GM18519 (cell line): ENCODE measurements around the gene ROPN1L.

ENCODE experiments used
- ATAC-seq: cut with Tn5 transposase; IDR thresholded peaks from one replicate; pipeline ENCODE4 v1.9.1; 2021; ENCODE audit warnings: mild to moderate bottlenecking, moderate library complexity; ENCODE audit not compliant: unreplicated experiment, low FRiP score

ROPN1L gene

DNA sequence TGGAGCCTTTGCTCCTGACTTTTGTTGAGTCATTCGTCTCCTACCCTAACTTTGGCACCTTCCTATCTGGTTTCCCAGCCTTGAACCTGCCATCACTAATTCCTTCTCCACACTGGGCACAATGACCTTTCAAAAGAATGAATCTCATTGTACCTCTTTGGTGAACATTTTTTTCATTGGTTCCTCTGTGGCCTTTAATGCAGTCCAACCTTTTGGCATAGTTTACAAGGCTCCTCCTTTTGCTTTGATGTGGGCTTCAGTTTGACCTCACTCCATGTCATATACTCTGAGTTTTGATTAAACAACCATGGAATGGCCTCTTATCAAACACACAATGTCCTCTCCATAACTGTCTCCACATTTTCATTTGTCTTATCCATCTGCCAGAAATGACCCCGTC is 14.5 kb upstream of the ROPN1L start:
- ATAC-seq, result no peak

GRCh38 chr5:10427978-10428377 is 13.7 kb upstream of the ROPN1L start:
- ATAC-seq, result no peak

DNA sequence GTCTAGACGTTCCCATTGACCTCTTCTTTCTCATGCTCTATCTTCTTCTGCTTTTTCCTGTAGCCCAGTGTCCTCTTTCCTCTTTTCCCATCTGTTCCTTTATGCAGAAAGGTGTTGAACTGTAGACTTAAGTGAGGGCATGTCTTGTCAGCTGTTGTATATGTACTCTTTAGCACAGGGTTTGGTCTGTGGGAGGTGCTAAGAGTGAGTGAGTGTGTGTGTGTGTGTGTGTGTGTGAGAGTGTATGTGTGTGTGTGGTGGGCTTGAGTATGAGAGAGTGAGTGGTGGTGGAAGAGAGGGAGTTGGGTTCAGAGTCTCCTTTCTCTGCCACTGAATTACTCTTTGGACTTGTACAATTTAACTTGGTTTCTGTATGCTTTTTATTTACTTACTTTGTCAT is 10.3 kb upstream of the ROPN1L start:
- no peak for ATAC-seq

- no peak for ATAC-seq
Observed at GRCh38 chr5:10432059-10433008, 9.3 kb upstream of the ROPN1L start.

DNA sequence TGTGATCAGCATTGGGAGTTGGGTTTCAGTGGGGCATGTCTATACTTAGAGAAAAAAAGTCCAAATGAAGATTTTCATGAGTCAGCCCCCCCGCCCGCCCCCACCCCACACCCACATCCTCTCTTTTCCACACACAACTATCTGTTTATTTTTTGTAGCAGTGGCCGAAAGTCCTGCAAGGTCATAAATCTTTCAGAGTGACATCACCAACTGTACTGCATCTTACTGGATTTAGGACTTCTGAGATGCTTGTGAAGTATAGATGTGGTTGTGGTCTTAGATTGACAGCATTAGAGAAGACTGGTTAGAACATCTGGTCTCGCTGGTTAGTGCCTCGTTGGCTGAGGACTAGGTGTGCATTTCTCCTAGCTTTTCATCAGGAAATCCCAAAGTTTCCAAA is 7.3 kb upstream of the ROPN1L start:
- ATAC-seq, result no peak

DNA sequence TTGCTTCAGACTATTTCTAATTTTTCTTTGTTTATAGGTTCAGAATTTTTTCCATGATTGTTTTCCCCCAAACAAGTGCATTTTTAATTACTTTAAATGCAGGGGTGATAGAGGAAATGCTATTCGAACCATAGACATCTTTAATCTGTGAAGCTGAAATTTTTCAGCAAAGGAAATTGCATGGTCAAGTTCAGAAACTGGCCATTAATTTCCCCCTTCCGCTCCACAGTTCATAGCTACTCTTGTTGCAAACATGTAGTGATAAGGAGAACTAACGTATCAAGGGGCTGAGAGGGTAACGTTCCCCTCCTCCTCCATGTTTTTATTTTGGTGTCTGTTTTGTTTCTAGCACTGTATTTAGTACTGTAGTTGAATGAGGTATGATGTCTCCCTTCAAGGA is 3.4 kb upstream of the ROPN1L start:
- ATAC-seq, result no peak

GRCh38 chr5:10439692-10440091 is 2.0 kb upstream of the ROPN1L start:
- no peak for ATAC-seq

DNA sequence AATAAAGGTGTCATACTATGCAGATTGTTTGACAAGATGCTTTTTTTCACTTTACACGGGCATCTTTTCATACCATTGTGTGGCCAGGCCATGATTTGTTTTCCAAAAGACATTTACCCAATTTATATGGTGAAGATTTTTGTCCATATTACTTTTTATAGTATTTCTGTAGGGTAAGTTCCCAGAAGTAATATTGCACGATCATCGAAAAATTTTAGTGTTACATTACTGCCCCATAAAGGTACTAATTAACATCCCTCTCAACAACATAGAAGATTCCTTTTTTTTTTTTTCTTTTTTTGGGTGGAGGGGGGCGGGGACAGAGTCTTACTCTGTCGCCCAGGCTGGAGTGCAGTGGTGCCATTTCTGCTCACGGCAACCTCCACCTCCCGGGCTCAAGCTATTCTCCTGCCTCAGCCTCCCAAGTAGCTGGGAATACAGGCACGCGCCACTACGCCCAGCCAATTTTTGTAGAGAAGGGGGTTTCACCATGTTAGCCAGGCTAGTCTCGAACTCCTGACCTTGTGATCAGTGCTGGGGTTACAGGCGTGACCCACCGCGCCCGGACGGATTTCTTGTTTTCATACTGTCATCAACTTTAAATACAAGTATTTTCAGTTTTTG is 1.2 kb upstream of the ROPN1L start:
- no peak for ATAC-seq

GRCh38 chr5:10441992-10442435 is 335 bp downstream of the ROPN1L start:
- ATAC-seq, result no peak

DNA sequence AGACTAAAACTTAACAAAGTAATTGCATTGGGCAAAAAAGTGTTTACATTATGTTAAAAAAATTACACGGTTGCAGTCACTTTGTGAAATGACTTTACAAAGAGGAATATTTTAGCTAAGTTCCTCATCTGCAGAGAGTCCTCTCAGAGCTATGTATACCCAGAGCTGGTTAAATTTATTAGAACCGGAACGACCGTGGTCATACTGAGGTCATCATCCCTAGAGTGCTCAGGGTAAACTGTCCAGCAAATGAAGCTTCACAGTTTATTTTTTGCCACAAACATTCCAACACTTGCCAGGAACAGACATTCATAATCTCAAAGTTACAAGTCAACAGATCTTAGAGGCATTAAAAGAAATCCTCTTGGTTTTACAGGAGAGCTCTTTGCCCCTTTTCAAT is 897 bp downstream of the ROPN1L start:
- ATAC-seq, result no peak

- no peak for ATAC-seq
Observed at GRCh38 chr5:10445352-10445751, 3.7 kb downstream of the ROPN1L start.

GRCh38 chr5:10446490-10446889 is 4.8 kb downstream of the ROPN1L start:
- ATAC-seq, result no peak

DNA sequence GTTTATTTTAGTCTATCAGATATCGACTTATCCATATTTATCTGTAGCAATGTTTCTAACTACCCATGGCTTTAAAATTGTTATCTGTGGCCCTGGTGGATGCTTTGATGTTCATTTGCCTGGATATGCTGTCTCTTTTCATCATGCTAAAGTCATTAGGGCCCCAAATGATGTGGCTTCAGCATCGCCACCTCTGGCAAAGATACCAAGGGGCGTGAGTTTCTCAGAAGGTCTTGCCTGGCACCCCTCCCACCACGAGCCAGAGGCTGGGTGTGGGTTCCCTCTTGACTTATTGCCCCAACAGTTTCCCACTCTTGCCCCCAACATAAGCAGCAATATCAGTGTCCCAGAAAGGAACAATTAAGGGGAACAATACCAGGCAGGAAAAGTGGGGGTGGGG is 5.4 kb downstream of the ROPN1L start:
- no peak for ATAC-seq

- no peak for ATAC-seq
Observed at GRCh38 chr5:10448754-10449360, 7.2 kb downstream of the ROPN1L start.

- no peak for ATAC-seq
Observed at GRCh38 chr5:10451137-10451824, 9.6 kb downstream of the ROPN1L start.

- peak; percentile 62 for ATAC-seq
Observed at GRCh38 chr5:10452768-10453331, 11.2 kb downstream of the ROPN1L start.

DNA sequence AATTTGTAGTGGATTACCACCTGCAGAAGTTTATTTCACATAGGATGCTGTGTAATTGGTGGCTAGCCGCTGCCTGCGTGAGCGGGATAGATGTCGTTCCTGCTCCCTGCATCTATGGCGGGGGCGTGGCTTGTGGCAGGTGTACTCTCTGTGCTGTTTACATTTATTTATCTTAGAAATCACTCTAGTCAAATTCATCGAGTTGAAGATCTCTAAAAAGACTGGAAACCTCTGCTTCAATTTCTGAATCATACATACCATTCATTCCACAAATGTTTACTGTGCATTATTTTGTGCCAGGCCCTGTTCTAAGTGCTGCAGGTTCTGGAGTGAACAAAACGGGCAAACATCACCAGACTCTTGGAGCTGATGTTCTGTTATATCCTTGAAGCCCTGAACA is 11.9 kb downstream of the ROPN1L start:
- no peak for ATAC-seq

GRCh38 chr5:10454591-10455276 is 13.1 kb downstream of the ROPN1L start:
- ATAC-seq, result no peak

DNA sequence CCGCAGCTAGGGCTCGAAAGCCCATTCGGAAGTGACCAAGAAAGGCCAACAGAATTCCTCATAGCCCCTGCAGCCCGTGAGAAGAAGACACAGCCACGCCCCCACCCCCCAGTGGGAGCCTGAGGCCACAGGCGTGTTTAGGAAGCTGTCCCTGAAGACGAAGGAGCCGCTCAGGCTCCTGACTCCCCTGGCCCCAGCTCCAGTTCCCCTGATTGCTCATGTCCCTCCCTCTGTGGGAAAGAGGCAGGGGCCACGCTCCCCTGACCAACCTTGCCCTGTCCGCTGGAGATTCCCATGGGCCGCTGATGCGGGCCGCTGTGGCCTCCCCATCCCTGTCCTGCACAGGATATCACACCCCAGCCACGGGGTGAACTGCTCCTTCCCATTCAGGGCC is 13.6 kb downstream of the ROPN1L start:
- ATAC-seq, result no peak
